Activated CD4-positive, alpha-beta T cell treated with anti-CD3 and anti-CD28 coated beads for 24 hours (primary cell): Measurements from ENCODE around the gene IL18BP.

Experiments
- DNase-seq, 2 donors: peaks; one replicate each; pipeline ENCODE4 v3.0.0-alpha.2; 2020; ENCODE audit warnings: low read depth in 2 of 2

IL18BP gene

GRCh38 chr11:72045849-72046248 lies 47.1 kb downstream of the IL18BP start:
- DNase-seq = no peak

GRCh38 chr11:72048766-72049460 lies 50.2 kb downstream of the IL18BP start:
- DNase-seq = no peak
